Stimulated activated CD4-positive, alpha-beta T cell treated with anti-CD3 and anti-CD28 coated beads, Interleukin-4, amount 100 ng/mL, for 24 hours (primary cell): Measurements from ENCODE around the gene TROAP.
A peak's percentile ranks its signal among the peaks of the same experiment; 100 is the strongest.
"Not testable (repeated sequence)": the region's sequence is repeated elsewhere in the genome, so short reads cannot be mapped to it uniquely, and the experiment has no call there.

Experiments used
- DNase-seq: peaks from one replicate; pipeline ENCODE4 v3.0.0-alpha.2; 2020

Gene TROAP

GRCh38 chr12:49322708-49323523 lies at the start of gene TROAP:
TSS of gene TROAP (plus strand) at chr12:49323255. CDS start at chr12:49323609, 354 bp downstream.
- DNase-seq = peak; percentile 97

DNA sequence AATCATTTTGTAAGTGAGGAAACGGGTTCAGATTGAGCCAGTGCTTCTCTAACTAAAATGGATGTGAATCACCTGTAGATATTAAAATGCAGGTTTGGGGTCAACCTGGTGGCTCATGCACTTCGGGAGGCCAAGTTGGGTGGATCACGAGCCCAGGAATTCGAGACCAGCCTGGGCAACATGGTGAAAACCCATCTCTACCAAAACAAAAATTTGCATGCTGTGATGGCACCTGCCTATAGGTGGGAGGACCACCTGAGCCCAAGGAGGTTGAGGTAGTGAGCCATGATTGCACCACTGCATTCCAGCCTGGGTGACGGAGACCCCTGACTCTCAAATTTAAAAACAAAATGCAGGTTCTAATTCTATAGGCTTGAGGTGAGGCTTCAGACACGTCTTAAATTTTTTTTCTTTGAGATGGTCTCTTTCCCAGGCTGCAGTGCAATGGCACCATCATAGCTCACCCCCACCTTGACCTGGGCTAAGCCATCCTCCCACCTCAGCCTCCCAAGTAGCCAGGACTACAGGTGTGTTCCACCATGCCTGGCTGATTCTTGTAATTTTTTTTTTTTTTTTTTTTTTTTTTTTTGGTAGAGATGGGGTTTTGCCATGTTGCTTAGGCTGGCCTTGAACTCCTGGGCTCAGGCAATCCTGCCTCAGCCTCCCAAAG lies 49.2 kb upstream of the TROAP start:
- DNase-seq = no peak

- DNase-seq = no peak
Observed at GRCh38 chr12:49274396-49275069, 48.5 kb upstream of the TROAP start.

DNA sequence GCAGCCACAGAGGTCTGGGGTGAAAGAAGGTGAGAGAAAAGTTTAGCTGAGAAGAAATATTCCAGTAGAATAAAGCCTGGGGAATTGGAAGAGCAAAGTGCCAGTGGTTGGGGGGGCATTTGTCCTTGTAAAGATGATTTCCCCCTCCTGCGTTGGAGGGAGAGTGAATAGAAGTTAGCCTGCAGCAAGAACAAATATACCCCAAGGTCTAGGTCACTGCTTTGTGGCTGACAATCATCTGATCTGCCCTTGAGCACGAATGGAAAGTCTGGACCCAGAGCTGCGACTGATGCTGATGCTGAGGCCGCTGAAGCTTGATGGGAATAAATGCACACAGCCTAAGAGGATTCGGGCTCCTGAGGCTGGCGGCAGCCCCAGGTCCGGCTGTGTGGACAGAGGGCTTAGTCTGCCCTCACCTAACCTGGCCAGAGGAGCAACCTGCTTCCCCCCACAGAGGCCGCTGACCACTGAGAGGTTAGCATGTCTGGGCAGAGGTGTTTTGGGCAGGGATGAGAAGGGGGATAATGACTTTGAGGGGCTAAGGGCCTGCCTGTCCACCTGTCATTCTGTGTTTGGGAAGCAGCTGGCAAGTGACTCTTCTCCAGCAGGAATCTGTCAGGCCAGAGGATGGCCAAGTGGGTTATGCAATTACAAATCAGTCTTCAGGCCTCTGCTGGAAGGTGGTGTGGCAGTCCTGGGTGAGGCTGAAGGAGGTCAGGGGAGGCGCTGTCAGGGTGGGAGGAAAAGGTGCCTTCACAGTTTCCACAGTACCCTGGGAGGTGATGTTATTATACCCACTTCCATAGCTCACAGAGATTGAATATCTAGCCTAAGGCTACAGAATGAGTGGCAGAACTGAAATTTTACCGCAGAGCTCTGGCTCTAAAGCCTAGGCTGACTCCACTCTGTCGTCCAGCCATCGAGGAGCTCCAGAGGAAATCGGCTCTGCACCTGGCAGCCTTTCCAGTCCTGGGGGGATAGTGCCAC lies 46.5 kb upstream of the TROAP start:
- DNase-seq = no peak

DNA sequence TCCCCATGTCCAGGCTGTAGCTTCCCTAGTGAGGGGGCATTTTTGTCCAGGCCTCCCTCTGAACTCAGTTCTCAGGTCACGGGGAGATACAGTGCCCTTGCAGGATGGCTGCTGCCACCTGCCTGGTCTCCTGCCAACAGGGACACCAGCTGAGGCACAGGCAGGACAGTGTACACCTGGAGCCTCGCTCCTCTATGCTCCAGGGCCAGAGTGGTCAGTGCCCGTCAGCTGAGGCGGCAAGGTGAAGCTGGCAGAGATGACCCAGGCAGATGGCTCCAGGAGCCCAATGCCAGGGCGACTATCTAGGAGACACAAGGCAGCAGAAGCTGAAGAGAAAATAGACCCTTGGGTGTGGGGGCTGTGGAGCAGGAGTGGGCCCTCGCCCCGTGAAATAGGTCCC lies 45.6 kb upstream of the TROAP start:
- DNase-seq = no peak

- DNase-seq = no peak
Observed at GRCh38 chr12:49279706-49280159, 43.3 kb upstream of the TROAP start.

GRCh38 chr12:49280545-49280944 lies 42.5 kb upstream of the TROAP start:
- not testable (repeated sequence) for DNase-seq

GRCh38 chr12:49282302-49282701 lies 40.8 kb upstream of the TROAP start:
- no peak for DNase-seq

GRCh38 chr12:49282740-49283375 lies 40.2 kb upstream of the TROAP start:
- DNase-seq = not testable (repeated sequence)

GRCh38 chr12:49283541-49284429 lies 39.3 kb upstream of the TROAP start:
- no peak for DNase-seq

- DNase-seq = no peak
Observed at GRCh38 chr12:49284672-49285071, 38.4 kb upstream of the TROAP start.

DNA sequence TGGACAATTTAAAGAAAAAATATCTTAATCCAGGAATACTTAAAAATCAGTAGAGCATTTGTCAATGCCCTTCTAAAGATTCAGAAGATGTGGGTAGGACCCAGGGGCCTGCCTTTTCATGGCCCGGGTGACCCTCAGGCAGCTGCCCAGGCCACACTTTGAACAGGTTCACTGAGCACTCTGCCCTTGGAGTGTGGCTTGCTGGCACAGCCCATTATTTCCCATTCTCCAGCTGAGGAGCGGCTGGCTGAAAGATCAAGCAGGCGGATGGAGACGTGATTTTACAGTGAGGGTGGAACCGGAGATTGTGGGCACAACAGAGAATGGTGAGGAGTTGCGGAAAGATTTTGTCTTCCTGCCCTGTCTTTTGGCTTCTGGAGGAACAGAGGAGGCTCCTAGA lies 35.2 kb upstream of the TROAP start:
- DNase-seq = no peak

- peak; percentile 74 for DNase-seq
Observed at GRCh38 chr12:49288412-49288853, 34.6 kb upstream of the TROAP start.

- DNase-seq = no peak
Observed at GRCh38 chr12:49288922-49289555, 34.0 kb upstream of the TROAP start.

- no peak for DNase-seq
Observed at GRCh38 chr12:49292729-49293055, 30.4 kb upstream of the TROAP start.

GRCh38 chr12:49293056-49293956 lies 29.7 kb upstream of the TROAP start:
- no peak for DNase-seq

DNA sequence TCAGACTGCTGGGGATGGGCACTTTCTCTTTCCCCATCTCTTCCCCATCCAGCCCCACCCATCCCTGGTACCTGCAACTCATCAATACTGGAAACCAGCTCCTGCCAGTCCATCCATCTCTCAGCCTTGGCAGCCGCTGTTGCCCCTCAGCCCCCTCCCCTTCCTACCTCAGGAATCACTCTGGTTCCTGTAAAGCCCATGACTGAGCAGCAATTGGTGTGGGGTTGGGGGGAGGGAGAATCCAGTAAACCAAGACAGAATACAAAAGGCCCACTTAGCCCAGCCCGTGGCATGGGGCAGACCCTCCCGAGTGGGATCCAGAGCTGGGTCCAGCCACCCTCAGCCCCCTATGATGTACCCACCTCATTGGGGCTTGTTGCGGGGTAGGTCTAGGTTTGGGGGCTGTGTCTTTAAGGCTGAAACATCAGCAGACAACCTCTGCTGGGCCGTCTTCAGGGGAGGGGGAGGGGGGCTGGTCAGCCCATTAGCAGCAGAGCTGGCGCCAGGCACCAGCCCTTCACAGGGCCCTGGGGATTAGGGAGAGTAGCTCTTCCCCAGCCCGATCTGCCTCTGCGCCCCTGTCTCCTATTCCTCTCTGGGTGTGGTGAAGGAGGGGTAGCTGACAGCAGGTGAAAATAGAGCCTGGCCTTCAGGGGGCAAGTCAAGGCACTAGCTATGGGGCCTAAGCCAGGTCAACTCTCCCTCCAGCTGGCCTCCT lies 28.8 kb upstream of the TROAP start:
- no peak for DNase-seq

- no peak for DNase-seq
Observed at GRCh38 chr12:49294804-49295081, 28.3 kb upstream of the TROAP start.
